SKM-1 (cell line): Measurements from ENCODE around the gene FAM174C.

ENCODE experiments used
- DNase-seq: peaks from one replicate; lab custom pipeline; 2025; ENCODE audit not compliant: unreplicated experiment; lab: John Stamatoyannopoulos, UW

The FAM174C gene

GRCh38 chr19:1249990-1250436, 25.3 kb upstream of the FAM174C start:
- no peak for DNase-seq

- no peak for DNase-seq
Measured at GRCh38 chr19:1250437-1251260, 24.7 kb upstream of the FAM174C start.

- peak; percentile 51 for DNase-seq
Measured at GRCh38 chr19:1251330-1252220, 23.8 kb upstream of the FAM174C start.

- DNase-seq, result peak; percentile 91
Measured at GRCh38 chr19:1252221-1252820, 23.0 kb upstream of the FAM174C start.

GRCh38 chr19:1252821-1253513, 22.4 kb upstream of the FAM174C start:
- peak; percentile 96 for DNase-seq

GRCh38 chr19:1253514-1254080, 21.7 kb upstream of the FAM174C start:
- DNase-seq, result no peak

- no peak for DNase-seq
Measured at GRCh38 chr19:1254081-1254527, 21.2 kb upstream of the FAM174C start.

GRCh38 chr19:1254530-1255185, 20.7 kb upstream of the FAM174C start:
- DNase-seq, result no peak

- DNase-seq, result no peak
Measured at GRCh38 chr19:1255186-1256161, 19.9 kb upstream of the FAM174C start.

- DNase-seq, result no peak
Measured at GRCh38 chr19:1256646-1257474, 18.5 kb upstream of the FAM174C start.

- no peak for DNase-seq
Measured at GRCh38 chr19:1257475-1258162, 17.7 kb upstream of the FAM174C start.

- no peak for DNase-seq
Measured at GRCh38 chr19:1258163-1258492, 17.2 kb upstream of the FAM174C start.

GRCh38 chr19:1258707-1259205, 16.6 kb upstream of the FAM174C start:
- no peak for DNase-seq

- peak; percentile 19 for DNase-seq
Measured at GRCh38 chr19:1259206-1259875, 16.0 kb upstream of the FAM174C start.

GRCh38 chr19:1259876-1260748, 15.2 kb upstream of the FAM174C start:
- DNase-seq, result no peak
